HG03520 (cell line): ENCODE measurements around the gene RAB33B.
A peak's percentile ranks its signal among the peaks of the same experiment; 100 is the strongest.
"Not testable (repeated sequence)": the region's sequence is repeated elsewhere in the genome, so short reads cannot be mapped to it uniquely, and the experiment has no call there.

Experiments used
- ATAC-seq: cut with Tn5 transposase; IDR thresholded peaks from one replicate; pipeline ENCODE4 v1.9.1; 2021; ENCODE audit warnings: mild to moderate bottlenecking, moderate library complexity; ENCODE audit not compliant: unreplicated experiment

Gene RAB33B

GRCh38 chr4:139454111-139455045 lies at the start of gene RAB33B:
TSS of gene RAB33B (plus strand) at chr4:139454121. CDS start at chr4:139454196, 75 bp downstream.
- ATAC-seq: peak; percentile 2

- no peak for ATAC-seq
Measured at GRCh38 chr4:139410312-139410711, 43.6 kb upstream of the RAB33B start.

- not testable (repeated sequence) for ATAC-seq
Measured at GRCh38 chr4:139414671-139415210, 39.2 kb upstream of the RAB33B start.

- no peak for ATAC-seq
Measured at GRCh38 chr4:139416073-139416673, 37.7 kb upstream of the RAB33B start.

GRCh38 chr4:139419388-139419914 lies 34.5 kb upstream of the RAB33B start:
- peak; percentile 50 for ATAC-seq

- ATAC-seq: no peak
Measured at GRCh38 chr4:139420652-139421051, 33.3 kb upstream of the RAB33B start.

GRCh38 chr4:139436122-139436521 lies 17.8 kb upstream of the RAB33B start:
- no peak for ATAC-seq

GRCh38 chr4:139438141-139438540 lies 15.8 kb upstream of the RAB33B start:
- no peak for ATAC-seq

- no peak for ATAC-seq
Measured at GRCh38 chr4:139441029-139441428, 12.9 kb upstream of the RAB33B start.

GRCh38 chr4:139443661-139444060 lies 10.3 kb upstream of the RAB33B start:
- ATAC-seq: no peak

GRCh38 chr4:139444881-139445280 lies 9.0 kb upstream of the RAB33B start:
- ATAC-seq: not testable (repeated sequence)

- not testable (repeated sequence) for ATAC-seq
Measured at GRCh38 chr4:139447078-139447477, 6.8 kb upstream of the RAB33B start.

GRCh38 chr4:139450586-139450985 lies 3.3 kb upstream of the RAB33B start:
- ATAC-seq: no peak

GRCh38 chr4:139451997-139452396 lies 1.9 kb upstream of the RAB33B start:
- ATAC-seq: no peak

GRCh38 chr4:139453041-139453370 lies 915 bp upstream of the RAB33B start:
- ATAC-seq: peak; percentile 48

- peak; percentile 86 for ATAC-seq
Measured at GRCh38 chr4:139453371-139454110, 380 bp upstream of the RAB33B start.

- ATAC-seq: no peak
Measured at GRCh38 chr4:139455126-139455538, 1.2 kb downstream of the RAB33B start.

GRCh38 chr4:139457318-139457717 lies 3.4 kb downstream of the RAB33B start:
- ATAC-seq: no peak

GRCh38 chr4:139458543-139458942 lies 4.6 kb downstream of the RAB33B start:
- ATAC-seq: no peak

GRCh38 chr4:139458999-139459398 lies 5.1 kb downstream of the RAB33B start:
- no peak for ATAC-seq

- no peak for ATAC-seq
Measured at GRCh38 chr4:139460565-139460964, 6.6 kb downstream of the RAB33B start.
